Measurements from ENCODE around the gene GPX7.

GRCh38 chr1:52621950-52622349, 19.8 kb downstream of the GPX7 start:
- TF ChIP-seq CTCF (IDR thresholded peaks at IDR 0.05; ENCODE audit: insufficient read depth, low read length), result no peak
- no peak for TF ChIP-seq REST (IDR thresholded peaks at IDR 0.05; ENCODE audit: insufficient replicate concordance, low read depth)
- no peak for TF ChIP-seq POLR2AphosphoS5 (IDR thresholded peaks at IDR 0.05; ENCODE audit: low read depth)

All from HL-60 (cell line).